DOHH2 (cell line): Measurements from ENCODE around the gene SNX11.

ENCODE experiments used
- H3F3A ChIP-seq: fragments of 200-600 bp; sonication (generic), shearing (Covaris generic); 2 replicates; pipeline ENCODE4 v1.6.0; 2016; ENCODE audit warnings: antibody characterized with exemption, mild to moderate bottlenecking; ENCODE audit not compliant: control insufficient read depth, insufficient read depth
- H3K27ac ChIP-seq: fragments of 200-600 bp; sonication (generic); 2 replicates; pipeline ENCODE4 v1.5.1; 2014; ENCODE audit warnings: low read depth, mild to moderate bottlenecking, low read length, moderate library complexity
- H3K27me3 ChIP-seq: fragments of 200-600 bp; sonication (generic); 2 replicates; pipeline ENCODE4 v1.6.1; 2014; ENCODE audit warnings: mild to moderate bottlenecking, low read length, mixed read lengths; ENCODE audit not compliant: control insufficient read depth
- H3K36me3 ChIP-seq: fragments of 200-600 bp; sonication (generic); 2 replicates; pipeline ENCODE4 v1.6.1; 2014; ENCODE audit warnings: mild to moderate bottlenecking, low read length, moderate library complexity, mixed read lengths; ENCODE audit not compliant: control insufficient read depth
- H3K4me1 ChIP-seq: fragments of 200-600 bp; sonication (generic); 2 replicates; pipeline ENCODE4 v1.6.1; 2014; ENCODE audit warnings: mild to moderate bottlenecking, low read length, mixed read lengths; ENCODE audit not compliant: control insufficient read depth
- H3K4me2 ChIP-seq: fragments of 200-600 bp; sonication (generic); 2 replicates; pipeline ENCODE4 v1.6.0; 2014; ENCODE audit warnings: mild to moderate bottlenecking, low read length, moderate library complexity
- H3K4me3 ChIP-seq: fragments of 200-600 bp; sonication (generic); 2 replicates; pipeline ENCODE4 v1.5.1; 2014; ENCODE audit warnings: mild to moderate bottlenecking, low read length, mixed read lengths
- H3K79me2 ChIP-seq: fragments of 200-600 bp; sonication (generic); 2 replicates; pipeline ENCODE4 v1.6.1; 2014; ENCODE audit warnings: mild to moderate bottlenecking, low read length, mixed read lengths; ENCODE audit not compliant: control insufficient read depth
- H3K9me2 ChIP-seq: fragments of 200-600 bp; sonication (generic); replicated peaks from 2 replicates; pipeline ENCODE4 v1.6.1; 2014; ENCODE audit warnings: mild to moderate bottlenecking, low read length, mixed read lengths; ENCODE audit not compliant: control insufficient read depth
- H3K9me3 ChIP-seq: fragments of 200-600 bp; sonication (generic); 2 replicates; pipeline ENCODE4 v1.6.1; 2014; ENCODE audit warnings: antibody characterized with exemption, low read length, mixed read lengths; ENCODE audit not compliant: control insufficient read depth, insufficient read depth
- H4K20me1 ChIP-seq: fragments of 200-600 bp; sonication (generic); 2 replicates; pipeline ENCODE4 v1.6.0; 2014; ENCODE audit warnings: low read depth, mild to moderate bottlenecking, antibody characterized with exemption, low read length, moderate library complexity; ENCODE audit not compliant: control insufficient read depth, insufficient read depth
- EZH2phosphoT487 ChIP-seq: fragments of 200-600 bp; sonication (generic); IDR thresholded peaks from 2 replicates; pipeline ENCODE4 v1.6.1; 2017; ENCODE audit warnings: borderline replicate concordance, mild to moderate bottlenecking, antibody characterized with exemption, low read length, moderate library complexity, mixed read lengths
- TF ChIP-seq, protein P1 (sequence below): fragments of 200-600 bp; sonication (generic); IDR thresholded peaks from one replicate; pipeline ENCODE4 v1.5.1; 2014; ENCODE audit warnings: antibody characterized with exemption, mild to moderate bottlenecking, low read depth, low read length; ENCODE audit not compliant: poor library complexity, severe bottlenecking

Gene SNX11

DNA sequence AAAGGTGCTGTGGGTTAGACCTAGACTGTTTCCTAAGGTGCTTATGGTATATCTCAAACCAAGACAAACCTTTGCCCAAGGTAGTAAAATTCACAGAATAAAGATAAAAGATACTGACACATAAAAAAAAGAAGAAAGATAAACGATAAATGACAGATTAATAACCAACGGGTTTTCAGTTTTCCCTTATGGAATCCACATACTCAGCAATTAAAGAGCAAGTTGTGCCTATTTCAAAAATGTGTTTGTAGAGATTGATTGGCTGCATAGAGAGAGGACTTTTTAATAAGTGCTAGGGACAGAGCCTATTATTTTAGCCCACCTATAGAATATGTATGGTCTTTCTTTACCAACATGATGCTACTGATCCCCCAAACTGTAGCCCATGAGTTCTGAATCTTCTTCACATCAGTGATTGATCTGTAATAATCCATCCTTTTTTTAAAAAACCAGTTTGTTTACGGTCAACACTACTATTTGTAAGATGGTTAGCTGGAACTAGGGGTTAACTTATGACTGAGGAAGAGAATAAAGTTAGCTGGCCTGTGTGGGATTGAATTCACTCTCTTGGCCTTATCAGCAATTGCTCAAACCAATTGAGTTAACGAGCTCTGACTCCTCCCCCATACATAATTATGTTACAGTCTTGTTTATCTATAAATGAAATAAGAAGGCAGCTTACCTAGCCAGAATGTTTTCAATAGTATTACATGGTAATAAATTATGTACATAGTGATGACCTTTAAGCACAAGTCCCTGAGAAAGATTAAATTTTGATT lies 53.8 kb downstream of the SNX11 start:
- H3K4me3 ChIP-seq: no peak overlapping the region
- TF ChIP-seq, protein P1, sequence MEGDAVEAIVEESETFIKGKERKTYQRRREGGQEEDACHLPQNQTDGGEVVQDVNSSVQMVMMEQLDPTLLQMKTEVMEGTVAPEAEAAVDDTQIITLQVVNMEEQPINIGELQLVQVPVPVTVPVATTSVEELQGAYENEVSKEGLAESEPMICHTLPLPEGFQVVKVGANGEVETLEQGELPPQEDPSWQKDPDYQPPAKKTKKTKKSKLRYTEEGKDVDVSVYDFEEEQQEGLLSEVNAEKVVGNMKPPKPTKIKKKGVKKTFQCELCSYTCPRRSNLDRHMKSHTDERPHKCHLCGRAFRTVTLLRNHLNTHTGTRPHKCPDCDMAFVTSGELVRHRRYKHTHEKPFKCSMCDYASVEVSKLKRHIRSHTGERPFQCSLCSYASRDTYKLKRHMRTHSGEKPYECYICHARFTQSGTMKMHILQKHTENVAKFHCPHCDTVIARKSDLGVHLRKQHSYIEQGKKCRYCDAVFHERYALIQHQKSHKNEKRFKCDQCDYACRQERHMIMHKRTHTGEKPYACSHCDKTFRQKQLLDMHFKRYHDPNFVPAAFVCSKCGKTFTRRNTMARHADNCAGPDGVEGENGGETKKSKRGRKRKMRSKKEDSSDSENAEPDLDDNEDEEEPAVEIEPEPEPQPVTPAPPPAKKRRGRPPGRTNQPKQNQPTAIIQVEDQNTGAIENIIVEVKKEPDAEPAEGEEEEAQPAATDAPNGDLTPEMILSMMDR: no peak
- no peak for TF ChIP-seq EZH2phosphoT487
- H3K9me3 ChIP-seq: no peaks in the 10 kb centered on the region
- H3K4me1 ChIP-seq: no peaks in the 10 kb centered on the region
- no peaks in the 10 kb centered on the region for H3K9me2 ChIP-seq
- no peak overlapping the region for H3K4me2 ChIP-seq
- H3K79me2 ChIP-seq: no peaks in the 10 kb centered on the region
- no peak overlapping the region for H3K27ac ChIP-seq
- no peaks in the 10 kb centered on the region for H4K20me1 ChIP-seq
- no peaks in the 10 kb centered on the region for H3K36me3 ChIP-seq
- H3F3A ChIP-seq: no peaks in the 10 kb centered on the region
- H3K27me3 ChIP-seq: peaks cover 16% of the 10 kb centered on the region

DNA sequence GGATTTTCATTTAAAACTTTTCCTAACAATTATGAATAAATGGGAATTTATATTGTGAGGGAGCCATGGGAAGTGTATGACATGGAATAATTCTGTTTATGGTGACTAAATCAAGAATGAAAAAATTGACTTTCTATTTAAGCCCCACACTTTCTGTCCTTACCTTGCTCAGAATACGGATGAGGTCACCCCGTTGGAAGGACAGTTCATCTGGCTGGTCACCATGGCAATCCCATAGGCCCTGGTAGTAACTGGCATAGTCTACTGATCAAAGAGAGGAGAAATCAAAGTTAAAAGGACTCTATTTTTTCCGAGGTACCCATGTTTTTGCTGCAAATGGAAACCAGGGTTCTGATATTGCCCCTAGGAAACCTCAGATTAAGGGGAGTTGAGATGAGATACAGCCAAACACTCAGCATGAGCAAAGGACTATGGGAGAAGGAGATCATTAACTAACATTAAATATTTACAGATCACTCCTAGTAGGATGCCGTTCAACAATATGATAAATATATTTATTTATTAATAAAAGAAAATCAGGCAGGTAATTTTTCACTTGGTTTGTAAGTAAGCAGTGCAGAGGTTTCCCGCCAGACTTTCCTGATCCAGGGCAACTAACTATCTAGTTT lies 54.9 kb downstream of the SNX11 start:
- Histone ChIP-seq H3K36me3 (no peaks in the 10 kb centered on the region), H3K27me3 (peaks cover 23% of the 10 kb centered on the region), H3K27ac (no peak overlapping the region), H3K9me2 (no peaks in the 10 kb centered on the region), H3K4me1 (no peaks in the 10 kb centered on the region), H3K4me3 (no peak overlapping the region), H4K20me1 (no peaks in the 10 kb centered on the region), H3F3A (no peaks in the 10 kb centered on the region), H3K9me3 (no peaks in the 10 kb centered on the region), H3K79me2 (no peaks in the 10 kb centered on the region), H3K4me2 (no peak overlapping the region)
- no peak for TF ChIP-seq EZH2phosphoT487
- TF ChIP-seq, protein P1: no peak

DNA sequence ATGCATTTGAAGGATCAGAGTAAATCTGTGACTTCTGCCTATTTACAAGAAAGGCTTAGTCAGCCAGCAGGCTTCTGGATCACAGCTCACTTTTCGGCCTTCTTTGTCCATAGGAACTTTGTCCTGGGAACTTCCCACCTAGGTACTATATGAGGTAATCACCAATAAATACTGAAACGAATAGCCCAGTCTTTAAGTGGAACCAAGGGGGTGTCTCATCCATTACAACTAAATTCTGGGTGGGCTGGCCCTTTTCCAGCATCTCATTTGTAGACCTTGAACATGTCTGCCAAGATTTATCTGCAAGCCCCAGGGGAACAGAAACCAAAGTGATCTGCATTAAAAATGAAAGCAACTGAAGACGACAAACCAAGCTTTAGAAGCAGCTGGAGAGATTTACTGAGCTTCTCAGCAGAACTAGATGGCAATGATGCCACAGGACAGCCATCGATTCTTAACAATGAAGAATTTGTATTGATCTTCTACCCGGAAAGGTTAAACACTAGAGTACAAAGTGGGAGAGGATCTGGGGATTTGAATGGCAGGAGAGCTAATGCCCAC lies 55.5 kb downstream of the SNX11 start:
- H3K27ac ChIP-seq: no peak overlapping the region

More for the DNA sequence above, 55.5 kb downstream of the SNX11 start:
- peaks cover 28% of the 10 kb centered on the region for H3K27me3 ChIP-seq
- no peaks in the 10 kb centered on the region for H3F3A ChIP-seq
- TF ChIP-seq EZH2phosphoT487: no peak
- TF ChIP-seq, protein P1: no peak
- no peaks in the 10 kb centered on the region for H4K20me1 ChIP-seq
- H3K9me3 ChIP-seq: no peaks in the 10 kb centered on the region
- no peak overlapping the region for H3K4me3 ChIP-seq
- H3K4me2 ChIP-seq: no peak overlapping the region
- H3K79me2 ChIP-seq: no peaks in the 10 kb centered on the region
- no peaks in the 10 kb centered on the region for H3K36me3 ChIP-seq
- no peaks in the 10 kb centered on the region for H3K9me2 ChIP-seq
- no peaks in the 10 kb centered on the region for H3K4me1 ChIP-seq
